T-helper 17 cell (primary cell): ENCODE results near the gene WFDC13. TPM values are rescaled to one million over a fixed set of nuclear protein-coding genes. Genes with fewer than 3 reads are reported as not detected.
"Not testable (repeated sequence)": the region's sequence is repeated elsewhere in the genome, so short reads cannot be mapped to it uniquely, and the experiment has no call there.

Experiments
- ATAC-seq: fragments of 150-1000 bp; cut with Tn5 transposase; 2 replicates; pipeline ENCODE4 v1.10.0; 2021; ENCODE audit warnings: mild to moderate bottlenecking, moderate library complexity
- DNase-seq, 3 donors: peaks; one replicate each; pipeline versions ENCODE4 v3.0.0 to v3.0.0-alpha.2; 2020 to 2021
- H3K9me3 ChIP-seq: one replicate; pipeline ENCODE4 v1.7.0; 2013; ENCODE audit warnings: low read length, mild to moderate bottlenecking; ENCODE audit not compliant: control insufficient read depth, poor library complexity, severe bottlenecking
- H3K27ac Mint-ChIP-seq: one replicate; pipeline ENCODE4 v1.8.0; 2022; ENCODE audit warnings: mild to moderate bottlenecking, moderate library complexity, mixed read lengths
- H3K27me3 Mint-ChIP-seq: one replicate; pipeline ENCODE4 v1.8.0; 2022; ENCODE audit warnings: mixed read lengths
- H3K36me3 Mint-ChIP-seq: one replicate; pipeline ENCODE4 v1.8.0; 2022; ENCODE audit warnings: low read depth, mixed read lengths
- H3K4me1 Mint-ChIP-seq: one replicate; pipeline ENCODE4 v1.8.0; 2022; ENCODE audit warnings: mild to moderate bottlenecking, mixed read lengths
- H3K4me3 Mint-ChIP-seq: one replicate; pipeline ENCODE4 v1.8.0; 2022; ENCODE audit warnings: mild to moderate bottlenecking, moderate library complexity, mixed read lengths
- total RNA-seq, 4 donors: library from RNA in 2 of 4; stranded (reverse) in 2 of 4; gene quantifications; one replicate each; pipeline ENCODE4 v1.2.3 and lab custom pipeline; 2022 to 2026

Gene WFDC13
- total RNA-seq (not detected), total RNA-seq (lab: John Stamatoyannopoulos, UW) (0 reads per million in 2 donors)

- no peaks in the 10 kb centered on the region for H3K4me1 Mint-ChIP-seq
- H3K9me3 ChIP-seq, result no peaks in the 10 kb centered on the region
- H3K36me3 Mint-ChIP-seq, result no peaks in the 10 kb centered on the region
- no peak within 1 kb of the TSS for H3K27ac Mint-ChIP-seq
- peaks cover 24% of the 10 kb centered on the region for H3K27me3 Mint-ChIP-seq
- no peak for DNase-seq
- no peak for ATAC-seq
- no peak within 1 kb of the TSS for H3K4me3 Mint-ChIP-seq
Measured at GRCh38 chr20:45701873-45702272, at the start of gene WFDC13. Gene WFDC13, plus strand, starts transcription at chr20:45702038. Its CDS starts 86 bp downstream, at chr20:45702124.

GRCh38 chr20:45657038-45657437, 44.8 kb upstream of the WFDC13 start:
- not testable (repeated sequence) for H3K4me1 Mint-ChIP-seq, H3K27ac Mint-ChIP-seq, H3K27me3 Mint-ChIP-seq, H3K9me3 ChIP-seq, H3K4me3 Mint-ChIP-seq, DNase-seq, ATAC-seq, H3K36me3 Mint-ChIP-seq

- Mint-ChIP-seq H3K27ac (no peak within 1 kb of the TSS), H3K4me1 (no peaks in the 10 kb centered on the region), H3K27me3 (peaks cover 20% of the 10 kb centered on the region)
Measured at GRCh38 chr20:45670139-45670538, 31.7 kb upstream of the WFDC13 start, which contains the start of gene WFDC11. Gene WFDC11, minus strand, starts transcription at chr20:45670239. Its CDS starts 19,639 bp downstream, at chr20:45650600.

GRCh38 chr20:45672765-45673164, 29.1 kb upstream of the WFDC13 start:
- H3K9me3 ChIP-seq, result no peaks in the 10 kb centered on the region
- Mint-ChIP-seq H3K4me3 (no peak overlapping the region), H3K27ac (no peak overlapping the region), H3K27me3 (peaks cover 16% of the 10 kb centered on the region), H3K4me1 (no peaks in the 10 kb centered on the region), H3K36me3 (peaks cover 2% of the 10 kb centered on the region)
- DNase-seq (no peak), ATAC-seq (no peak)

More at GRCh38 chr20:45670139-45670538, 31.7 kb upstream of the WFDC13 start, which contains the start of gene WFDC11:
- DNase-seq, result no peak
- peaks cover 2% of the 10 kb centered on the region for H3K36me3 Mint-ChIP-seq
- H3K9me3 ChIP-seq, result no peaks in the 10 kb centered on the region
- H3K4me3 Mint-ChIP-seq, result no peak within 1 kb of the TSS
- ATAC-seq, result no peak

- H3K9me3 ChIP-seq, result peaks cover 4% of the 10 kb centered on the region
- ATAC-seq, result no peak
- peaks cover 9% of the 10 kb centered on the region for H3K27me3 Mint-ChIP-seq
- DNase-seq, result no peak
- no peak overlapping the region for H3K4me3 Mint-ChIP-seq
- no peak overlapping the region for H3K27ac Mint-ChIP-seq
- H3K4me1 Mint-ChIP-seq, result no peaks in the 10 kb centered on the region
- no peaks in the 10 kb centered on the region for H3K36me3 Mint-ChIP-seq
Measured at GRCh38 chr20:45679650-45680049, 22.2 kb upstream of the WFDC13 start.

GRCh38 chr20:45685896-45686295, 15.9 kb upstream of the WFDC13 start:
- Mint-ChIP-seq H3K4me1 (no peaks in the 10 kb centered on the region), H3K27me3 (peaks cover 17% of the 10 kb centered on the region), H3K27ac (no peak overlapping the region), H3K36me3 (no peaks in the 10 kb centered on the region), H3K4me3 (no peak overlapping the region)
- ATAC-seq, result no peak
- DNase-seq, result no peak
- no peaks in the 10 kb centered on the region for H3K9me3 ChIP-seq

GRCh38 chr20:45693346-45693745, 8.5 kb upstream of the WFDC13 start:
- DNase-seq, H3K4me3 Mint-ChIP-seq, H3K9me3 ChIP-seq, H3K27ac Mint-ChIP-seq, H3K36me3 Mint-ChIP-seq, H3K4me1 Mint-ChIP-seq, ATAC-seq: not testable (repeated sequence)
- peaks cover 33% of the 10 kb centered on the region for H3K27me3 Mint-ChIP-seq

GRCh38 chr20:45695496-45695895, 6.3 kb upstream of the WFDC13 start:
- Mint-ChIP-seq H3K4me1 (no peaks in the 10 kb centered on the region), H3K27ac (no peak overlapping the region), H3K27me3 (peaks cover 29% of the 10 kb centered on the region), H3K36me3 (no peaks in the 10 kb centered on the region), H3K4me3 (no peak overlapping the region)
- ATAC-seq (no peak), DNase-seq (no peak)
- no peaks in the 10 kb centered on the region for H3K9me3 ChIP-seq

- no peaks in the 10 kb centered on the region for H3K9me3 ChIP-seq
- Mint-ChIP-seq H3K4me1 (no peaks in the 10 kb centered on the region), H3K4me3 (no peak overlapping the region), H3K27me3 (peaks cover 16% of the 10 kb centered on the region), H3K27ac (no peak overlapping the region), H3K36me3 (no peaks in the 10 kb centered on the region)
- no peak for DNase-seq
- no peak for ATAC-seq
Measured at GRCh38 chr20:45701104-45701503, 734 bp upstream of the WFDC13 start.

- Mint-ChIP-seq H3K4me3 (no peak within 1 kb of the TSS), H3K4me1 (no peaks in the 10 kb centered on the region), H3K36me3 (peaks cover 2% of the 10 kb centered on the region), H3K27ac (no peak within 1 kb of the TSS), H3K27me3 (peaks cover 42% of the 10 kb centered on the region)
- no peaks in the 10 kb centered on the region for H3K9me3 ChIP-seq
- ATAC-seq, result no peak
- DNase-seq, result no peak
Measured at GRCh38 chr20:45704969-45705637, 3.3 kb downstream of the WFDC13 start, which contains the start of gene WFDC10B. Gene WFDC10B, minus strand, starts transcription at chr20:45705019. Its CDS starts 19,027 bp downstream, at chr20:45685992.

- DNase-seq, H3K9me3 ChIP-seq, H3K4me1 Mint-ChIP-seq, H3K4me3 Mint-ChIP-seq, H3K36me3 Mint-ChIP-seq, ATAC-seq, H3K27ac Mint-ChIP-seq: not testable (repeated sequence)
- H3K27me3 Mint-ChIP-seq, result peaks cover 49% of the 10 kb centered on the region
Measured at GRCh38 chr20:45716141-45716688, 14.4 kb downstream of the WFDC13 start.

- DNase-seq (no peak), ATAC-seq (no peak)
- Mint-ChIP-seq H3K36me3 (no peaks in the 10 kb centered on the region), H3K4me3 (no peak within 1 kb of the TSS), H3K4me1 (peaks cover 2% of the 10 kb centered on the region), H3K27me3 (peaks cover 61% of the 10 kb centered on the region), H3K27ac (no peak within 1 kb of the TSS)
- H3K9me3 ChIP-seq, result no peaks in the 10 kb centered on the region
Measured at GRCh38 chr20:45722047-45722446, 20.2 kb downstream of the WFDC13 start, which contains the start of gene SPINT4. Gene SPINT4, plus strand, starts transcription at chr20:45722347. Its CDS starts 21 bp downstream, at chr20:45722368.

- Mint-ChIP-seq H3K4me3 (no peak overlapping the region), H3K27ac (no peak overlapping the region), H3K4me1 (peaks cover 2% of the 10 kb centered on the region), H3K36me3 (no peaks in the 10 kb centered on the region), H3K27me3 (peaks cover 48% of the 10 kb centered on the region)
- no peak for DNase-seq
- no peak for ATAC-seq
- H3K9me3 ChIP-seq, result no peaks in the 10 kb centered on the region
Measured at GRCh38 chr20:45725134-45725533, 23.3 kb downstream of the WFDC13 start.
